Measurements from ENCODE around the gene PIK3R5.
A peak's percentile ranks its signal among the peaks of the same experiment; 100 is the strongest.
"Not testable (repeated sequence)": the region's sequence is repeated elsewhere in the genome, so short reads cannot be mapped to it uniquely, and the experiment has no call there.

PIK3R5 gene

DNA sequence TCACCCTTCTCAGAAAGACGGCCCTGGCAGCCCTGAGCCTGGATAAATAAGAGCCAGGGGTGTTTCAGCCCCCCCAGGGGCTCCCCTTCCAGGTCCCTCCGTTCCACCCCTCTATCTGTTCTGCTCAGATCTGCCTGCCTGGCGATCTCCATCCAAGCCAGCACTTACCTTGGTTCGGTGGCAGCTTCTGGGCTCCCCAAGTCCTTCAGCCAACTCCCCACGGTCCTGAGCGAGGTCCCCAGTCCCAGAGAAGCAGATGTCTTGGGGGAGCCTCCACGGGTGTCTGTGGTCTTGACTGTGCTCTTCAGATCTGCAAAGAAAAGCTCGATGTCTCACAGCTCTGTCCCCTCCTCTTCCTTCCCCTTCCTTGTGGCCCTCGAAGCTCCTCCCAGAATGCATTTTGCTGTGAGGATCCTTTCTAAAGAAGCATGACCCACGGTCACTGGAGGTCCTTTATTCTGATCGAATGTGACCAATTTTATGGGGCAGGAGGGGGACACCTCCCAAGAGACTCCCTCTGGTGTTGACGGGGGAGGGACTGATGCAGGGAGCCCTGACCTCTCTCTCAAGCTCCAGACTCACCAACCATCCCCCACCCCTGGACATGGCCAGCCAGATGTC, 98.0 kb downstream of the PIK3R5 start, which contains the start of gene PIK3R6:
TSS of gene PIK3R6 (minus strand) at position 314 of the 621 bp plus-strand sequence. CDS start 17,880 bp downstream, outside the sequence.
- H3K27ac ChIP-seq: no peak within 1 kb of the TSS
- no peak for DNase-seq (ENCODE audit: low read depth, low spot score)

DNA sequence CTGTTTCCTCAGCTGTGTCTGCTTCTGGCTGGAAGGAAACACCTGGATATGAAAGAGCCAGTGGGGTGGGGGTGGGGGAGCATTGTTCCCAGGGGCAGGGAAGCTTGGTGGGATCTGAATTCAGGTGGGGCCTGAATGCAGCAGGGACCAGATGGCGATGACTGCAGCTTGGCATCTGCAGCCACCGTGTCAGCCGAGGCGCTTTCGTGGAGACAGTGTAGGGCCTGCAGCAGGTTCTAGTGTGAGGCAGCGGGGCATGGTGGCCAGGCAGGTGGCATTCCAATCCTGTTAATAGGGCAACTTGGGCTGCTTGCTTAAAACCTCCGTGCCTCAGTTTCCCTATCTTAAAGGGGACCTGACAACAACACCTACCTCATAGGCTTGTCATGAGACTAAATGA, 99.7 kb downstream of the PIK3R5 start:
- H3K27ac ChIP-seq: no peak overlapping the region
- no peak for DNase-seq (ENCODE audit: low read depth, low spot score)

DNA sequence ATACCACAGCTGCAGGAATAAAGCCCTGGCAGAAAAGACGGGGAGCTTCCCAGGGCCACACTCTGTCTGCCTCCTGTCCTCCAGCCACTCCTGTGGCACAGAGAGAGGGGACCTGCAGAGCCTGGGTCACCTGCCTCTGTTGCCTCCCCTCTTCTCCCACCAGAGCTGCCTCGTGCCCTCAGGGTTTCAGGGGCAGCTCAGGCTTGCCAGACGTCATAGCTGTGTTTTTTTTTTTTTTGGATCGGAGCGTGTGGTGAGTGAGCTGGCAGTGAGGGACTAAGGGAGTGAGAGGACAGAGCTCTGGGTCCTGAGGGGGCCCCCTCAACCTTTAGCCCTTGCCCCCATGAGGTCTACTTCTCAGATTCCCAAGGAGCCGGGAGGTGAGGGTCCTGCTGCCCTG, 100.1 kb downstream of the PIK3R5 start:
- no peak for DNase-seq (ENCODE audit: low read depth, low spot score)
- no peak overlapping the region for H3K27ac ChIP-seq

DNA sequence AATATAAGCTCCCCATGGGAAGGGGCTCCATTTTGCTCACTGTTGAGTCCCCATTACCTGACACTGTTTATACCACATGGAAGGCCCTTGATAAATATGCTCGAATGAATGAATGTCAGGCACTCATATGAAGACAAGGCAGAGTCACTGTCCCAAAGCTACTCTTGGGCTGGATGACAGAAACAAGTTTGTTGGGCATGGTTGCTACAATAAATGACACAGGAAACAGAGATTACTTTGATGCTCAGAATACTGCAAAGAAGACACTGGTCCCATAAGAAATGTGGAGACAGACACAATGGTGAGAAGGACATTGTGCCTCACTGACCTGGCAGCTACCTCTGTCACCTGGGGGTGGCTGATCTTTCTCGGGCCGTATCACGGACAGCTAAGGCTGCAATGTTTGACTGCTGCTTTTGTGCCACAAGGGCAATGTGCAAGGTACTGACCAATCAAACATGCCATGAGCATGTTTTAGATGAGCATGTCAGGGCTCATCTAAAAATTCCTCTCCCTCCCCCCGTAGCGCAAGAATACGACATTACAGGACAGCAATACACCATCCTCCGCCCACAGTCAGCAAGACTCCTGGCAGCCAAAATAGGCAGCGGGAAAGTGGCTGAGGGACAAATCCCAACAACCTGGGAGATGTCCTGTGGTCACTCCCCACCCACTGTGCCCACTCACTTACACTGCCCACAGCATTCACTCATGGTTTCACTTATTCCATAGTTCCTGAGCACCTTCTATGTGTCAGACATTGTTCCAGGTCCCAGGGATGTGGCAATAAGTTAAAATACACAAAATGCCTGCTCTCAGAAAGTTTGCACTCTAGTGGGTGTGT, 103.1 kb downstream of the PIK3R5 start:
- H3K27ac ChIP-seq: no peak overlapping the region
- DNase-seq (ENCODE audit: low read depth, low spot score): no peak

DNA sequence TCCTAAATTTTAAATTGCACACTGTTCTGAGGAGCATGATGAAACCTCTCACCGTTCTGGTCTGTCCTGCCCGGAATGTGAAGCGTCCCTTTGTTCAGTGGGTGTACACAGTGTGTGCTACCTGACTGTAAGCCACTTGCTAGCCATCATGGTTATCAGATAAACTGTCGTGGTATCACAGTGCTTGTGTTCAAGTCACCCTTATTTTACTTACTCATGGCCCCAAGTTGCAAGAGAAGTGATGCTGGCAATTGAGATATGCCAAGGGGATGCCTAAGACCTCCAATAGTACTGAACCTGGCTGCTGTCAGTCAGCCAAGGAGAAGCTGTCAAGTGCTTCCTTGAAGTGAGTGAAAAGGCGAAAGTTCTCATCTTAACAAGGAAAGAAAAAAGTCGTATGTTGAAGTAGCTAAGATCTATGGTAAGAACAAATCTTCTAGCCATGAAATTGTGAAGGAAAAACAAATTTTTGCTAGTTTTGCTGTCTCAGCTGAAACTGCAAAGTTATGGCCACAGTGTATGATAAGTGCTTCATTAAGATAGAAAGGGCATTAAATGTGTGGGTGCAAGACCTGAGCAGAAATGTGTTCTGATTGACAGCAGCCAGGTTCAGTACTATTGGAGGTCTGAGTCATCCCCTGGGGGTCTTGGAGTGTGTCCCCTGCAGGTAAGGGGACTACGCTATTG, 103.9 kb downstream of the PIK3R5 start:
- no peak for DNase-seq (ENCODE audit: low read depth, low spot score)
- H3K27ac ChIP-seq: no peak overlapping the region

DNA sequence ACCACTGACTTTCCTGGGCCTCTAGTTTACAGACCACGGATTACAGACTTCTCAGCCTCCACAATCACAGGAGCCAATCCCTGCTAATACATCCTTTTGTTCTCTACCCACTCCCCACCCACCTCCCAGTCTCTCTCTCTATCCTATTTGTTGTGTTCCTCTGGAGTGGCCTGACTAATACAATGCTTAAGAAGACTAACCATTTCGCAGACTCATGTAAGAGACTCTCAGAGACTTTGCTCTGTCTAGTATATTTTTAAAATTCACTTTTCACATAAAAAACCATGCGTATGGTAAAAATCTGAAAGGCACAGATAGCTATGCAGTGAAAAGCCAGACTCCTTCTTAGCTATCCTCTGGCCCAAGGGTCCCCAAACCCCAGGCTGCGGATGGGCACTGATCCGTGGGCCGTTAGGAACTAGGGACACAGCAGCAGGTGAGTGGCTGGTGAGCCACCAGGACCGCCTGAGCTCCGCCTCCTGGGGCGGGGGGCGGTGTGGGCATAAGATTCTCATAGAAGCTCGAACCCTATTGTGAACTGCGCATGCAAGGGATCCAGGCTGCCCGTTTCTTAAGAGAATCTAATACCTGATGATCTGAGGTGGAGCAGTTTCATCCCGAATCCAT, 105.6 kb downstream of the PIK3R5 start:
- no peak overlapping the region for H3K27ac ChIP-seq
- no peak for DNase-seq (ENCODE audit: low read depth, low spot score)

DNA sequence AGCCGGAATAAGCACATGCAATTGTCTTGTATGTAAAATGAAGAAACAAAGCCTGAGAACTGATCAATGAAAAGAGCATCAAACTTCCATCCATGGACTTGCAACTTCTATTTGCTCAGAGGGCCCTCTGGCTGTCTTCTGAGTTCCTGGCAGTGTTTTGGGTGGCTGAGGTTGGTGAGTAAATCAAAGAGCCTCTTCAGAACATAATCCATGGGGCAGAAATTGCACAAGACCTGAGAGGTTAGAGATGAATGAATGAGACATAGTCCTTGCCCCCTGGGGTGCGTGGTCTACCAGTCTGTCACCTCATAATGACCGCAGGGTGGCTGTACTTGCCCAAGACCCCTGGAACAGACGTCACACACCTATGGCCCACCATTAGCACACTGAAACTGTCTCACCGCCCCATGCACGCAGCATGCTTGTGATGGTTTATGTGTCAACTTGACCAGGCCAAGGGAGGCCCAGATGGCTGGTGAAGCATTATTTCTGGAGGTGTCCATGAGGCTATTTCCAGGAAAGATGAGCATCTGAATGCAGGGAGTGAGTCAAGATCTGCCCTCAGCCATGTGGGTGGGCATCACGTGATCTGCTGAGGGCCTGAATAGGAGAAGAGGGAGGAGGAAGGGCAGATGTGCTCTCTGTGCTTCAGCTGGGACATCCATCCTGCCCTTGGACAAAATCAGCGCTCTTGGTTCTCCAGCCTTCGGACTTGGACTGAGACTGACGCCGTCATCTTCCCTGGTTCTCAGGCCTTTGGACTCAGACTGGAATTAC, 106.3 kb downstream of the PIK3R5 start:
- DNase-seq (ENCODE audit: low read depth, low spot score): no peak

DNA sequence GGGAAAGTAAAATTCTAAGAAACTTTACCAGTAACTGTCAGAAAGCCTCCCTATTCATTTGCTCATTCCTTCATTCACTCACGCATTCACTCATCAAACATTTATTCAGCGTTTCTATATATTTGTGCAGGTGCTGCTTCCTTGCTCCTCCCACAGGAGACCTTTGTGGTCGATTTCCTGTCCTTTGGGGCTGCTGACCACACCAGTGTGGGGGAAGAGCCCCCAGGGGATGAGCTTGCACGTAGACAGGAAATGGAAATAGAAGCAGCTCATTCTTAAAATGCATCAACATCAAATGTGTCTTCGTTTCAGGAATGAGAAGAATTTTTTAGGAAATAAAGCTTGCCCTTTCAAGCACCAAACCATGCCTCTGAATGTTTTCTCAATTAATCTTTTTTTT, 107.6 kb downstream of the PIK3R5 start:
- H3K27ac ChIP-seq: peak overlapping the region; percentile 29
- DNase-seq (ENCODE audit: low read depth, low spot score): no peak

More for the DNA sequence above, 106.3 kb downstream of the PIK3R5 start:
- peak overlapping the region; percentile 29 for H3K27ac ChIP-seq

DNA sequence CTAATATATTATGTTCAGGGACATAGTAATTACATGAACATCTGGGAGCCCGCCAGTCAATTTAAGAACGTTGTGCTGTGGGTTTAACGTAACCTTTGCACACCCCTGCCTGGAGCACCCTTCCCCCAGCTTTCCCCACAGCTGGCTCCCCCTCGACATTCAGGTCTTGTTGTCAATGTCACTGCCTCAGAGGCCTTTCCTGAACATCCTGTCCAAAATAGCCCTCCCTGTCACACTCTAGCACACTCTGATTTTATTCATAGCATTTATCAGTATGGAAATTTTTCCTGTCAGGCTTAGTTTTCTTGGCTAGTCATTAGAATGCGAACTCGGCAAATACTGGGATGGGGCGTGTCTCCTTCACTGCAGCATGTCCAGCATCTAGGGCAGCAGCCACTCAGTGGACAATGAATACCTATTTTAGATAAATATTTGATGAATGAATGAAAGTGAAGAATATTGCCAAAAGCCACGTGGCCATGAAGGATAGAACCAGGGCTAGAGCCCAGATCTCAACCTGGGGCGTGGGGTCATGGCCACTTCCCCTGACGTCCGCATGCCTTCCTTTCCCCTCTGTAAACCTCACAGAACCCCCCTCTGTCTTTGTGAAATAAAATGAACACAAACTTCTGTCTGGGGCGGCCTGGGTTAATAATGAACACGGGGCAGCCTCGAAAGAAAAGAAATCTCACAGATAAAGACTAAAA, 108.5 kb downstream of the PIK3R5 start:
- H3K27ac ChIP-seq: no peak overlapping the region
- DNase-seq (ENCODE audit: low read depth, low spot score): no peak

DNA sequence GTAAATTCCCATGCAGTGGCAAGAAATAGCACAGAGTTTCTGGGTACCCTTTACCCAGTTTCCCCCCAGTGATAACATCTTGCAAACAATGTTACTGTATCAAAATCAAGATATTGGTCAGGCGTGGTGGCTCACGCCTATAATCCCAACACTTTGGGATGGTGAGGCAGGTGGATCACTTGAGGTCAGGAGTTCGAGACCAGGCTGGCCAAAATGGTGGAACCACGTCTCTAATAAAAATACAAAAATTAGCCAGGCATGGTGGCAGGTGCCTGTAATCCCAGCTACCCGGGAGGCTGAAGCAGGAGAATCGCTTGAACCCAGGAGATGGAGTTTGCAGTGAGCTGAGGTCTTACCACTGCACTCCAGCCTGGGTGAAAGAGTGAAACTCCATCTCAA, 109.3 kb downstream of the PIK3R5 start:
- not testable (repeated sequence) for H3K27ac ChIP-seq

DNA sequence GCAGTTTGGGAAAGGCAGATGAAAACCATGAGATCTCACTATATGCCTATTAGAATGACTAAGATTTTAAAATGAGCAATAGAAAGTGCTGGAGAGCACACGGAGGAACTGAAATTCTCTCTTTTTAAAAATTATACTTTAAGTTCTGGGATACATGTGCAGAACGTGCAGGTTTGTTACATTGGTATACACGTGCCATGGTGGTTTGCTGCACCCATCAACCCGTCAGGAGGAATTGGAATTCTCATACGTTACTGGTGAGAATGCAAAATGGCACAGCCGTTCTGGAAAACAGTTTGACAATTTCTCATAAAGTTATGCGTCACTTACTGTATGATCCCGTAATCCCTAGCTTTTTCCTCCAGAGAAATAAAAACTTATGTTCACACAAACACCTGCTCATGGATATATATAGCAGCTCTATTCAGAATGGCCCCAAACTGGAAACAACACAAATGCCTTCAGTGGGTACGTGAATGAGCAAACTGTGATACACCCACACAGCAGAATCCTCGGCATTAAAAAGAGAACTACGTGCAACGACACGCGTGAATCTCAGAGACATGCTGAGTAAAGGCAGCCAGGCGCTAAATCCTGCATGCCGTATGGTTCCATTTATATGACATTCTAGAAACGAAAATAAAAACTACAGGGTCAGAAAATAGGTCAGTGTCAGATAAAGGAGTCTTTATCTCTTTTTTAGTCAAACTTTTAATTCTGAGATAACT, 109.9 kb downstream of the PIK3R5 start:
- no peak for DNase-seq (ENCODE audit: low read depth, low spot score)
- no peak overlapping the region for H3K27ac ChIP-seq

More for the DNA sequence above, 109.3 kb downstream of the PIK3R5 start:
- DNase-seq (ENCODE audit: low read depth, low spot score): not testable (repeated sequence)

DNA sequence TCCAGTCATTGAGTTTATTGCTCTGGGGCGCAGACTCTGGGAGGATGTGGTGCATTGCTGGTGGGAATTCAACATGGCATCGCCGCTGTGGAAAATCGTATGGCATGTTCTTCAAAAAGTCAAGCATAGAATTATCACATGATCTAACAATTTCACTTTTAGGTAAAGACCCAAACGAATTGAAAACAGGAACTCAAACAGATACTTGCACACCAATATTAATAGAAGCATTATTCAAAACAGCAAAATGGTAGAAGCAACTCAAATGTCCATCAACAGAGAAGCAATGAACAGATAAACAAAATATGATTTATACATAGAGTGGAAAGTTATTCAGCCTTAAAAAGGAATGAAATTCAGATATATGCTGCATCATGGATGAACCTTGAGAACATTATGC, 113.9 kb downstream of the PIK3R5 start:
- DNase-seq (ENCODE audit: low read depth, low spot score): no peak
- H3K27ac ChIP-seq: no peak overlapping the region

DNA sequence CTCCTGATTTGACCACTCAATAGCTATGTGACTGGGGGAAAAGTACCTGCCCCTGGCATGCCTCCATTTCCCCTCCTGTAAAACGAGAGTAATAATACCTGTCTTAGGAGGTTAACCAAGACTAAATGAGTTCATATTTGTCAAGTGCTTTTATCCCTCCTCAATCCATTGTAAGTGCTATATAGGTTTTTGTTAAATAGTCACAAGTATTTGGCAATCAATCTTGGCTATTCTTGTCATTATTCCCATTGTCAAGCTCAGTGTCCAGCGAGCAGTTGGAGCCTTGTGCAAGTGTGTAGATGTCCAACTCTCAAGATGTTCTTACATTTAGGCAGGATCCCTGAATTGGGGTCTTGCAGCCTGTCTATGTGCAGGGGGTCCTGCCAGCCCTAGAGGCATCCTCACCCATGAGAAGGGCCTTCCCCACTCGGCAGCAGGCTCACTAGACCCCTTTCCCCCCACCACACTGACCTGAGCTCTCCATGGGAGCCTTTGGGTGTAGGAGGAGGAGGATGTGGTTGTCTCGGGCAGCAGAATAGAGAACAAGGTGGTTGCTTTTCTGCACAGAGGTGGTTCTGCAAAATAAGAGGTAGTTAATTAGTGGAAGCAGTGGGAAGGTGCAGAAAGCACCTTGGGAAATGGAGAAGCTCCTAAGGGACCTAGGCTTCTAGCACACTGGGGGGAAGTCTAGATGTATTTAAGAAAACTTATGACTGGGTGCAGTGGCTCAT, 116.0 kb downstream of the PIK3R5 start:
- no peak for DNase-seq (ENCODE audit: low read depth, low spot score)
- H3K27ac ChIP-seq: no peak overlapping the region

DNA sequence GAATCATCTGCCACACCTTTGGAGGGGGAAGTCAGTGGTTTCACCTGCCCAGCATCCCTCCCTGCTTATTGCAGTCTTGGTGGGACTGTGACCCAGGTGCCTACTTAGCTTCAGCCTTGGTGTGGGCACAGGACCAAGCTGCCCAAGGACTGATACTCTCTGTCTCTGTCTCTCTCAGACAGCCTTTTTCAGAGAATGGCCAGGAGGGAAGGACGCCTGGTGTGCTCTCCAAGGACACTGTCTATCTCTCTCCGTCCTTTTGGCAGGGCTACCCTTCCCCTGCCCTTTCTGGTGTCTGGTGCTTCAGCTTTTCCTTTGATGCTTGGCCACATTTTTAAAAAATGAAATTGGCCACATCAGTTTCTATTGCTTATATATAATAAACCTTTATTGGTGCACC, 117.6 kb downstream of the PIK3R5 start:
- no peak for DNase-seq (ENCODE audit: low read depth, low spot score)
- no peak overlapping the region for H3K27ac ChIP-seq

DNA sequence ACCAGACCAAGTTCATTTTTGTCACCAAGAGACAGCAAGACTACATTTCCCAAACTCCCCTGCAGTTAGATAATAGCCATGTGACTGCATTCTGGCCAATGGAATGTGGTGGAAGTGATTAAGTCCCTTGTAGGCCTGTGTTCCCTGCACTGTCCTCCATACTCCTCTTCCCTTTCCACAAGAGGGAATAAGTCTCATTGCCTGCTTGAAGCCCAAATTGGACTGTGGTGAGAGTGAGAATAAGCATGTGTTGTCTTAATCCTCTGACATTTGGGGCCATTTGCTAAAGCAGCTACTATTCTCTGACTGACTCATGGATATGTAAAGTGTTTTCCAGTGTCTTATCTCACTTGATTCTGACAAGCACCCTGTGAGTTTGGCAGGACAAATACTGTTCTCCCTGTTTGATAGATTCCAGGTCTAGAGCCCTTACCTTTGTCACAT, 118.7 kb downstream of the PIK3R5 start:
- no peak overlapping the region for H3K27ac ChIP-seq
- no peak for DNase-seq (ENCODE audit: low read depth, low spot score)

DNA sequence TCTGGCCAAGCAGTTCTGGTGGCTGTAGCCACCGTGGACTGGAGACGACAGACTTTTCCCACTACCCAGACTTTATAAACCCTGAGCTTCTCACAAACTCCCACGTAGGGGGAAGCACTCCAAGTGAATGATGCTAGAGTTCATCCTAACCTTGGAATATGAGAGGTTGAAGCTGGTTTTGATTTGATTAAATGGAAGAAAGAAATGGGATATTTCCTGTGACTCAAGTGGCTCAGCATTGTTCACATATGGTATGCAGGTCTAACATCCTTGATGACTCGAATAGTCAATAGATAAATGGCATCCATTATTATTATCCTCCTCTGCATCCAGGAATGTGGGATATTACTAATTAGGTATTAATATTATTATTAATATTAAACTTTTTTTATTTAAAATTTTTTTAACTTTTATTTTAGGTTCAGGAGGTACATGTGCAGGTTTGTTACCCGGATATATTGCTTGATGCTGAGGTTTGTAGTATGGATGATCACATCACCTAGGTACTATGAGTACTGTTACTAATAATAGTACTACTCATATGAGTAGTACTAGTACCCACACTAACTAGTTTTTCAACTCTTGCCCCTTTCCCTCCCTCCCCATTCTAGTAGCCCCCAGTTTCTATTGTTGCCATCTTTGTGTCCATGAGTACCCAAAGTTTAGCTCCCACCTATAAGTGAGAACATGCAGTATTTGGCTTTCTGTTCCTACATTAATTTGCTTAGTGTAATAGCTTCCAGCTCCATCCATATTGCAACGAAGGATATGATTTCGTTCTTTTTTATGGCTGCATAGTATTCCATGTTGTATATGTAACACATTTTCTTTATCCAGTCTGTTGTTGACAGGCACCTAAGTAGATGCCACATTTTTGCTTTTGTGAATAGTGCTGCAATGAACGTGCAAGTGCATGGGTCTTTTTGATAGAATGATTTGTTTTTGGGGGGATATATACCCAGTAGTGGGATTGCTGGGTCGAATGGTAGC, 121.0 kb downstream of the PIK3R5 start:
- no peak for DNase-seq (ENCODE audit: low read depth, low spot score)
- H3K27ac ChIP-seq: no peak overlapping the region

DNA sequence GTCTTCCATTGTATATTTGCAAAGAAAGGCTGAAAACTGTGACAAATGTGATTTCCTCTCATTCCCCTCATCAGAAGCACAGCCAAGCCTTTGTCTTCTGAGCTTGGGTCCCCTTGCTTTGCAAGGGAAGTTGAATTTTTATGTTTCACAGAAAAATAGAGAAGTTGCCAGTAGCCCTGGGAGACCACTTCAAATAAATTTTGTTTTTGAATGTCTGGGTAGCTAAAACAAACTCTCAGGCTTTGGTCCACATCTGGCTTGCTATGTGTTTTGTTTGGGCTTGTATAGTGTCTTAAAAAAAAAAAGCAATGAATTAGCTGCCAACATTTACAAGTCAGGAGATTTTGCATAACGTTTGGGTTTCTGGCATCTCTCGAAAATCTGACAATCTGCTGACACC, 122.2 kb downstream of the PIK3R5 start:
- no peak for DNase-seq (ENCODE audit: low read depth, low spot score)
- no peak overlapping the region for H3K27ac ChIP-seq
